Measurements from ENCODE around the gene SCUBE2. TPM values are rescaled to one million over a fixed set of nuclear protein-coding genes. Genes with fewer than 3 reads are reported as not detected.

SCUBE2 gene
- total RNA-seq, 1 donor from 2014 or later, result 4.7 TPM

Small RNA genes lying within 50 kb of the gene (small RNA-seq; reads per million reads assigned to genes)
- not detected for gene MIR5691

Other genes starting within 250 kb of the SCUBE2 start
- gene AKIP1, start 180.4 kb downstream of the SCUBE2 start, total RNA-seq, result 25.7 TPM
- not detected for gene C11orf16, start 158.7 kb downstream of the SCUBE2 start, total RNA-seq
- not detected for gene ASCL3, start 148.6 kb downstream of the SCUBE2 start, total RNA-seq
- gene TMEM9B, start 127.2 kb downstream of the SCUBE2 start, total RNA-seq, result 62.9 TPM
- gene NRIP3, start 87.6 kb downstream of the SCUBE2 start, total RNA-seq, result 17.9 TPM
- 137 TPM for gene DENND5A, start 173.8 kb upstream of the SCUBE2 start, total RNA-seq
- 74.1 TPM for gene TMEM41B, start 223.0 kb upstream of the SCUBE2 start, total RNA-seq